GM23338 (cell line): ENCODE data around the gene MICAL3.

Source experiments
- CREB1 ChIP-seq: fragments of 250-450 bp; sonication (Bioruptor Pico); IDR thresholded peaks from 2 replicates; pipeline ENCODE4 v1.5.0; 2020; ENCODE audit warnings: low read depth, mild to moderate bottlenecking, moderate library complexity
- CTCF ChIP-seq, 2 experiments: fragments of 200-600 bp in 1 of 2; sonication (generic) in 1 of 2; conservative IDR thresholded peaks; 2 replicates each; pipeline versions ENCODE4 v1.5.1 to v1.6.1; 2016 to 2017; ENCODE audit warnings: antibody characterized with exemption in 2 of 2, low read depth in 2 of 2, mild to moderate bottlenecking in 2 of 2, moderate library complexity in 1 of 2
- ETS1 ChIP-seq: IDR thresholded peaks from 2 replicates; pipeline ENCODE4 v1.6.1; 2016; ENCODE audit warnings: antibody characterized with exemption
- EZH2 ChIP-seq: fragments of 200-600 bp; sonication (generic); IDR thresholded peaks from one replicate; pipeline ENCODE4 v1.8.0; 2017; ENCODE audit warnings: antibody characterized with exemption, mild to moderate bottlenecking, low read depth; ENCODE audit not compliant: unreplicated experiment
- EZH2phosphoT487 ChIP-seq: fragments of 200-600 bp; sonication (generic); IDR thresholded peaks from one replicate; pipeline ENCODE4 v1.8.1; 2018; ENCODE audit warnings: antibody characterized with exemption; ENCODE audit not compliant: unreplicated experiment
- JUNB ChIP-seq: IDR thresholded peaks from one replicate; pipeline ENCODE4 v1.6.1; 2016; ENCODE audit warnings: antibody characterized with exemption; ENCODE audit not compliant: unreplicated experiment
- POLR2AphosphoS5 ChIP-seq: IDR thresholded peaks from 2 replicates; pipeline ENCODE4 v1.6.1; 2016; ENCODE audit warnings: antibody characterized with exemption, low read depth
- REST ChIP-seq: IDR thresholded peaks from one replicate; pipeline ENCODE4 v1.6.1; 2018; ENCODE audit warnings: antibody characterized with exemption; ENCODE audit not compliant: unreplicated experiment
- STAT1 ChIP-seq: IDR thresholded peaks from one replicate; pipeline ENCODE4 v1.6.1; 2016; ENCODE audit warnings: antibody characterized with exemption; ENCODE audit not compliant: unreplicated experiment
- ZNF114 ChIP-seq: fragments of 250-450 bp; sonication (Bioruptor Pico); IDR thresholded peaks from 2 replicates; pipeline ENCODE4 v1.5.0; 2020; ENCODE audit warnings: mild to moderate bottlenecking, moderate library complexity
- ZNF331 ChIP-seq: fragments of 250-450 bp; sonication (Bioruptor Pico); IDR thresholded peaks from 2 replicates; pipeline ENCODE4 v1.5.0; 2020; ENCODE audit warnings: low read depth, mild to moderate bottlenecking, moderate library complexity

GRCh38 chr22:17844150-17844549 is 180.2 kb downstream of the MICAL3 start:
- no peak for TF ChIP-seq CTCF (conservative IDR thresholded peaks at IDR 0.05; ENCODE audit: low read depth in 2 of 2)
- TF ChIP-seq POLR2AphosphoS5 = no peak
- TF ChIP-seq REST = no peak
- TF ChIP-seq EZH2phosphoT487 = no peak
- no peak for TF ChIP-seq ETS1
- no peak for TF ChIP-seq EZH2
- TF ChIP-seq ZNF331 = no peak
- no peak for TF ChIP-seq STAT1
- TF ChIP-seq CREB1 (CRISPR knock-in tag) = no peak
- no peak for TF ChIP-seq ZNF114 (CRISPR knock-in tag)
- TF ChIP-seq JUNB = no peak
